Activated T-helper 17 cell treated with anti-CD3 and anti-CD28 coated beads, Interleukin-2, amount 50 U/mL, for 72 hours (primary cell): Measurements from ENCODE around the gene INPP5A. TPM values are rescaled to one million over a fixed set of nuclear protein-coding genes. Genes with fewer than 3 reads are reported as not detected.

Experiments
- ATAC-seq: fragments of 150-1000 bp; cut with Tn5 transposase; replicated peaks from 2 replicates; pipeline ENCODE4 v1.10.0; 2021; ENCODE audit warnings: mild to moderate bottlenecking, moderate library complexity
- H3K27ac Mint-ChIP-seq: one replicate; pipeline ENCODE4 v1.8.0; 2022; ENCODE audit warnings: mixed read lengths
- H3K27me3 Mint-ChIP-seq: one replicate; pipeline ENCODE4 v1.8.0; 2022; ENCODE audit warnings: mixed read lengths
- H3K36me3 Mint-ChIP-seq: one replicate; pipeline ENCODE4 v1.8.0; 2022; ENCODE audit warnings: low read depth, mild to moderate bottlenecking, mixed read lengths
- H3K4me1 Mint-ChIP-seq: one replicate; pipeline ENCODE4 v1.8.0; 2022; ENCODE audit warnings: mixed read lengths
- H3K4me3 Mint-ChIP-seq: one replicate; pipeline ENCODE4 v1.8.0; 2022; ENCODE audit warnings: mild to moderate bottlenecking, mixed read lengths
- H3K9me3 Mint-ChIP-seq: one replicate; pipeline ENCODE4 v1.8.0; 2022; ENCODE audit warnings: mixed read lengths
- total RNA-seq, 2 donors: library from RNA; stranded (reverse); gene quantifications; one replicate each; pipeline ENCODE4 v1.2.3, GENCODE V29; 2022

The INPP5A gene
- total RNA-seq, 2 donors from 2014 or later = 4.3 to 5.6 TPM

- peaks cover 4% of the 10 kb centered on the region for H3K36me3 Mint-ChIP-seq
- no peaks in the 10 kb centered on the region for H3K9me3 Mint-ChIP-seq
- H3K4me1 Mint-ChIP-seq = peaks cover 19% of the 10 kb centered on the region
- no peaks in the 10 kb centered on the region for H3K27me3 Mint-ChIP-seq
- H3K4me3 Mint-ChIP-seq = no peak overlapping the region
- ATAC-seq = no peak
- H3K27ac Mint-ChIP-seq = peak overlapping the region; percentile 42
These were observed 72.6 kb downstream of the INPP5A start for GRCh38 chr10:132610071-132610701.

- H3K4me3 Mint-ChIP-seq = no peak overlapping the region
- peak overlapping the region; percentile 42 for H3K27ac Mint-ChIP-seq
- no peaks in the 10 kb centered on the region for H3K9me3 Mint-ChIP-seq
- H3K27me3 Mint-ChIP-seq = no peaks in the 10 kb centered on the region
- H3K4me1 Mint-ChIP-seq = peaks cover 21% of the 10 kb centered on the region
- peaks cover 12% of the 10 kb centered on the region for H3K36me3 Mint-ChIP-seq
- peak; percentile 62 for ATAC-seq
These were observed 73.7 kb downstream of the INPP5A start for GRCh38 chr10:132611026-132611910.

- peak; percentile 39 for ATAC-seq
- peak overlapping the region; percentile 35 for H3K4me3 Mint-ChIP-seq
- peaks cover 26% of the 10 kb centered on the region for H3K4me1 Mint-ChIP-seq
- no peaks in the 10 kb centered on the region for H3K27me3 Mint-ChIP-seq
- peaks cover 17% of the 10 kb centered on the region for H3K36me3 Mint-ChIP-seq
- H3K27ac Mint-ChIP-seq = peak overlapping the region; percentile 56
- no peaks in the 10 kb centered on the region for H3K9me3 Mint-ChIP-seq
These were observed 74.4 kb downstream of the INPP5A start for GRCh38 chr10:132611986-132612385.

GRCh38 chr10:132612571-132613504 is 75.3 kb downstream of the INPP5A start:
- H3K4me1 Mint-ChIP-seq = peaks cover 26% of the 10 kb centered on the region
- no peaks in the 10 kb centered on the region for H3K27me3 Mint-ChIP-seq
- no peak for ATAC-seq
- H3K36me3 Mint-ChIP-seq = peaks cover 17% of the 10 kb centered on the region
- no peaks in the 10 kb centered on the region for H3K9me3 Mint-ChIP-seq
- H3K4me3 Mint-ChIP-seq = peak overlapping the region; percentile 35
- H3K27ac Mint-ChIP-seq = no peak overlapping the region

- Mint-ChIP-seq H3K36me3 (peaks cover 17% of the 10 kb centered on the region), H3K9me3 (no peaks in the 10 kb centered on the region), H3K4me3 (no peak overlapping the region), H3K27me3 (no peaks in the 10 kb centered on the region), H3K4me1 (peaks cover 26% of the 10 kb centered on the region), H3K27ac (no peak overlapping the region)
- ATAC-seq = no peak
These were observed 76.2 kb downstream of the INPP5A start for GRCh38 chr10:132613566-132614348.

GRCh38 chr10:132614431-132615340 is 77.1 kb downstream of the INPP5A start:
- H3K27me3 Mint-ChIP-seq = no peaks in the 10 kb centered on the region
- no peak overlapping the region for H3K4me3 Mint-ChIP-seq
- H3K9me3 Mint-ChIP-seq = no peaks in the 10 kb centered on the region
- H3K36me3 Mint-ChIP-seq = peaks cover 17% of the 10 kb centered on the region
- no peak overlapping the region for H3K27ac Mint-ChIP-seq
- no peak for ATAC-seq
- peaks cover 26% of the 10 kb centered on the region for H3K4me1 Mint-ChIP-seq

- peak overlapping the region; percentile 62 for H3K27ac Mint-ChIP-seq
- H3K4me3 Mint-ChIP-seq = peak overlapping the region; percentile 6
- no peaks in the 10 kb centered on the region for H3K9me3 Mint-ChIP-seq
- H3K36me3 Mint-ChIP-seq = peaks cover 17% of the 10 kb centered on the region
- H3K27me3 Mint-ChIP-seq = no peaks in the 10 kb centered on the region
- peaks cover 24% of the 10 kb centered on the region for H3K4me1 Mint-ChIP-seq
- ATAC-seq = no peak
These were observed 78.0 kb downstream of the INPP5A start for GRCh38 chr10:132615341-132616169.

- Mint-ChIP-seq H3K27me3 (no peaks in the 10 kb centered on the region), H3K4me3 (peak overlapping the region; percentile 6), H3K9me3 (peaks cover 8% of the 10 kb centered on the region), H3K27ac (peak overlapping the region; percentile 62), H3K4me1 (peaks cover 17% of the 10 kb centered on the region), H3K36me3 (peaks cover 17% of the 10 kb centered on the region)
- peak; percentile 88 for ATAC-seq
These were observed 78.8 kb downstream of the INPP5A start for GRCh38 chr10:132616170-132616995.

- H3K4me1 Mint-ChIP-seq = peaks cover 15% of the 10 kb centered on the region
- H3K36me3 Mint-ChIP-seq = peaks cover 17% of the 10 kb centered on the region
- H3K9me3 Mint-ChIP-seq = peaks cover 11% of the 10 kb centered on the region
- ATAC-seq = no peak
- H3K27ac Mint-ChIP-seq = no peak overlapping the region
- H3K27me3 Mint-ChIP-seq = no peaks in the 10 kb centered on the region
- no peak overlapping the region for H3K4me3 Mint-ChIP-seq
These were observed 79.6 kb downstream of the INPP5A start for GRCh38 chr10:132616996-132617736.

- ATAC-seq = no peak
- Mint-ChIP-seq H3K4me3 (no peak overlapping the region), H3K4me1 (peaks cover 12% of the 10 kb centered on the region), H3K27ac (no peak overlapping the region), H3K27me3 (no peaks in the 10 kb centered on the region), H3K9me3 (peaks cover 11% of the 10 kb centered on the region), H3K36me3 (peaks cover 17% of the 10 kb centered on the region)
These were observed 80.1 kb downstream of the INPP5A start for GRCh38 chr10:132617737-132618052.

- Mint-ChIP-seq H3K27ac (no peak overlapping the region), H3K27me3 (no peaks in the 10 kb centered on the region), H3K9me3 (peaks cover 11% of the 10 kb centered on the region), H3K36me3 (peaks cover 17% of the 10 kb centered on the region), H3K4me3 (no peak overlapping the region), H3K4me1 (peaks cover 12% of the 10 kb centered on the region)
- ATAC-seq = no peak
These were observed 80.8 kb downstream of the INPP5A start for GRCh38 chr10:132618158-132618919.
